ENCODE results near the gene SHC4. TPM values are rescaled to one million over a fixed set of nuclear protein-coding genes. Genes with fewer than 3 reads are reported as not detected.

Gene SHC4
- total RNA-seq, 2 donors from 2014 or later = 0.29 to 0.58 TPM

DNA sequence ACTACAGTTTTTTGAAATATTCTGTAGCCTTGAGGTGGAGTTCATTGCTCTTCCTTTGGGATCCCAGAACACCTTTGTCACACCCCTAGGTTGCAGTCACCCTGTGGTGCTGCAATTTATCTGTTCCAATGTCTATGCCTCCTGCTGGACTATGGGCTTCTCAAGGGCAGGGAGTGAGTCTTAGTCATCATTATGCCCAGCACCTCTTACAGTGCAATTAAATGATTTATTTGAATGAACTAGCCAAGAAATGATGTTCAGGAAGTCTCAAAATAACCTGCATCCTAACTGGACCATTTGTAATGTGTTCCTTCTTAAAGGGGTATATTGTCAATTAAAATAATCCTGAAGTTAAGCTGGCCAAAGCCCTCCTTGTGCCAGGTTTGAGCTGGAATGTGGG, 28.5 kb downstream of the SHC4 start:
- no peaks in the 10 kb centered on the region for H3K4me1 ChIP-seq (ENCODE audit: control insufficient read depth, insufficient read depth, low read length)
- TF ChIP-seq, protein P1, sequence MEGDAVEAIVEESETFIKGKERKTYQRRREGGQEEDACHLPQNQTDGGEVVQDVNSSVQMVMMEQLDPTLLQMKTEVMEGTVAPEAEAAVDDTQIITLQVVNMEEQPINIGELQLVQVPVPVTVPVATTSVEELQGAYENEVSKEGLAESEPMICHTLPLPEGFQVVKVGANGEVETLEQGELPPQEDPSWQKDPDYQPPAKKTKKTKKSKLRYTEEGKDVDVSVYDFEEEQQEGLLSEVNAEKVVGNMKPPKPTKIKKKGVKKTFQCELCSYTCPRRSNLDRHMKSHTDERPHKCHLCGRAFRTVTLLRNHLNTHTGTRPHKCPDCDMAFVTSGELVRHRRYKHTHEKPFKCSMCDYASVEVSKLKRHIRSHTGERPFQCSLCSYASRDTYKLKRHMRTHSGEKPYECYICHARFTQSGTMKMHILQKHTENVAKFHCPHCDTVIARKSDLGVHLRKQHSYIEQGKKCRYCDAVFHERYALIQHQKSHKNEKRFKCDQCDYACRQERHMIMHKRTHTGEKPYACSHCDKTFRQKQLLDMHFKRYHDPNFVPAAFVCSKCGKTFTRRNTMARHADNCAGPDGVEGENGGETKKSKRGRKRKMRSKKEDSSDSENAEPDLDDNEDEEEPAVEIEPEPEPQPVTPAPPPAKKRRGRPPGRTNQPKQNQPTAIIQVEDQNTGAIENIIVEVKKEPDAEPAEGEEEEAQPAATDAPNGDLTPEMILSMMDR (conservative IDR thresholded peaks at IDR 0.05) = no peak
- peaks cover 6% of the 10 kb centered on the region for H3K27me3 ChIP-seq (ENCODE audit: control insufficient read depth, insufficient read depth, low read length, poor library complexity, severe bottlenecking)
- no peaks in the 10 kb centered on the region for H3K9me3 Mint-ChIP-seq
- peaks cover 4% of the 10 kb centered on the region for H3K27me3 Mint-ChIP-seq (ENCODE audit: insufficient read depth)
- no peak for DNase-seq
- no peak overlapping the region for H3K27ac ChIP-seq (ENCODE audit: low read depth, low read length)
- H3K9ac ChIP-seq (ENCODE audit: extremely low read depth, low read length, poor library complexity, severe bottlenecking) = no peak overlapping the region
- H3K4me1 Mint-ChIP-seq = peaks cover 2% of the 10 kb centered on the region
- H3K9me3 ChIP-seq (ENCODE audit: control insufficient read depth, low read length) = no peaks in the 10 kb centered on the region
- no peak overlapping the region for H3K4me3 Mint-ChIP-seq
- H3K4me3 ChIP-seq (ENCODE audit: low read length) = no peak overlapping the region
- no peaks in the 10 kb centered on the region for H3K36me3 Mint-ChIP-seq (ENCODE audit: low read depth)
- H3K36me3 ChIP-seq (ENCODE audit: control insufficient read depth, insufficient read depth, low read length) = no peaks in the 10 kb centered on the region
- H3K27ac Mint-ChIP-seq = no peak overlapping the region

DNA sequence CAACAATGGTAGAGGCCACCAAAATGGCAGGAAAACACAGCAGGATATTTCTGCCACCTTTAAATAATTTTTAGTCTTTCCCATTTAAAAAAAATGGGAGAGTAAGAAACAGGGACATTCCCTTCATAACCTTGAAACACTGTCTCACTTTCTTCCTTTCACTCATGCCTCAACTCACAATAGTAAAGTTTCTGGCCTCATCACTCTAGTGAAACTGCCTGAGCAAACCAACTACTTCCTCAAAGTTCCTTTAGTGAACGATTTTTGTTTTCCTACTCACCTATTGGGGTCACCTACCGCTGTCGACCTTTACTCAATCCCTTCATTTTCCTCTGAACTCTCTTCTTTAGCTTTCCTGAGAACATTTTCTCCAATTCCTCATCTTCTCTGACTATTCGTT, 33.0 kb downstream of the SHC4 start:
- Histone ChIP-seq H3K4me3 (ENCODE audit: low read length) (no peak overlapping the region), H3K4me1 (ENCODE audit: control insufficient read depth, insufficient read depth, low read length) (no peaks in the 10 kb centered on the region), H3K9ac (ENCODE audit: extremely low read depth, low read length, poor library complexity, severe bottlenecking) (no peak overlapping the region), H3K9me3 (ENCODE audit: control insufficient read depth, low read length) (no peaks in the 10 kb centered on the region), H3K36me3 (ENCODE audit: control insufficient read depth, insufficient read depth, low read length) (no peaks in the 10 kb centered on the region), H3K27ac (ENCODE audit: low read depth, low read length) (no peak overlapping the region), H3K27me3 (ENCODE audit: control insufficient read depth, insufficient read depth, low read length, poor library complexity, severe bottlenecking) (peaks cover 6% of the 10 kb centered on the region)
- Mint-ChIP-seq H3K36me3 (ENCODE audit: low read depth) (no peaks in the 10 kb centered on the region), H3K27ac (no peak overlapping the region), H3K9me3 (no peaks in the 10 kb centered on the region), H3K4me1 (no peaks in the 10 kb centered on the region), H3K4me3 (no peak overlapping the region), H3K27me3 (ENCODE audit: insufficient read depth) (peaks cover 2% of the 10 kb centered on the region)
- WGBS, 2 experiments (ENCODE audit: insufficient coverage in 1 of 2, insufficient read length in 1 of 2) = 88 to 89% methylated on average over 4 of the region's 4 CpGs
- TF ChIP-seq, protein P1 (conservative IDR thresholded peaks at IDR 0.05) = no peak
- no peak for DNase-seq

DNA sequence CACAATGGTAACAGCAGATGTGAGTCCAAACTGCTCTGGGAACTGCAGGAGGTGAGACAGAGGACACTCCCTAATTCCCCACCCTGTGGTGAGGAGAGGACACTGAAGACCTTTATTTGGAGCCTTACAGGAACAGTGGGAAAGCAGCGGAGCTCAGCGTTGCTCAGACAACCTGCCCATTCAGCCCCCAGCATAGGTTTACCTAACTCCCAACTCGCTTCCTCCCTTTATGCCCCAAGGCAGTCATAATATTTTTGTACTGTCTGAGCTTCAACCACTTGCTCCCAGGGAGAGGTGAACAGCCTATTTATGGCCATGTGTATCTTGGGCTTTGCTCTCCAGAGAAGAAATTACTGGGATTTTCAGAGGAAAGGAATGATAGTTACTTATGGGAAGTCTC, 34.1 kb downstream of the SHC4 start:
- no peaks in the 10 kb centered on the region for H3K36me3 Mint-ChIP-seq (ENCODE audit: low read depth)
- DNase-seq = no peak
- Histone ChIP-seq H3K36me3 (ENCODE audit: control insufficient read depth, insufficient read depth, low read length) (no peaks in the 10 kb centered on the region), H3K9ac (ENCODE audit: extremely low read depth, low read length, poor library complexity, severe bottlenecking) (no peak overlapping the region), H3K9me3 (ENCODE audit: control insufficient read depth, low read length) (no peaks in the 10 kb centered on the region), H3K4me1 (ENCODE audit: control insufficient read depth, insufficient read depth, low read length) (no peaks in the 10 kb centered on the region), H3K4me3 (ENCODE audit: low read length) (no peak overlapping the region), H3K27me3 (ENCODE audit: control insufficient read depth, insufficient read depth, low read length, poor library complexity, severe bottlenecking) (no peaks in the 10 kb centered on the region), H3K27ac (ENCODE audit: low read depth, low read length) (no peak overlapping the region)
- no peaks in the 10 kb centered on the region for H3K4me1 Mint-ChIP-seq
- H3K27me3 Mint-ChIP-seq (ENCODE audit: insufficient read depth) = no peaks in the 10 kb centered on the region
- no peaks in the 10 kb centered on the region for H3K9me3 Mint-ChIP-seq
- H3K4me3 Mint-ChIP-seq = no peak overlapping the region
- 90 to 93% methylated on average over 2 to 3 of the region's 3 CpGs for whole genome bisulfite sequencing, 2 experiments (ENCODE audit: insufficient coverage in 1 of 2, insufficient read length in 1 of 2)
- no peak overlapping the region for H3K27ac Mint-ChIP-seq
- TF ChIP-seq, protein P1 (conservative IDR thresholded peaks at IDR 0.05) = no peak

Measured in endodermal cell (in vitro differentiated cells).